HCT116 (cell line): ENCODE results near the gene PPIF. TPM values are rescaled to one million over a fixed set of nuclear protein-coding genes. Genes with fewer than 3 reads are reported as not detected.

Experiments used
- ATAC-seq: fragments of 200-7000 bp; cut with Tn5 transposase; 2 replicates; pipeline ENCODE4 v1.9.1; 2020; ENCODE audit warnings: mild to moderate bottlenecking, moderate library complexity
- BruUV-seq: library from RNA; stranded (reverse); fragments of 400-500 nt; replicated peaks from 2 replicates; lab custom pipeline; 2021; lab: Mats Ljungman, UMichigan
- CTCF ChIA-PET: fragments of 300-600 bp; sonication (Branson Sonifier 250); formaldehyde crosslinking; loops from one replicate; lab custom pipeline; 2021; ENCODE audit warnings: antibody characterized with exemption; lab: Charles Lee
- POLR2A ChIA-PET: fragments of 300-600, 350-600 bp; sonication (Branson Sonifier 250); formaldehyde crosslinking; loops from one replicate; lab custom pipeline; 2021; ENCODE audit warnings: antibody characterized with exemption; lab: Charles Lee
- RAD21 ChIA-PET, 2 experiments: fragments of 300-600 bp; sonication (Branson Sonifier 250); formaldehyde crosslinking; loops; one replicate each; lab custom pipeline; 2023; ENCODE audit warnings: low total read pairs in 2 of 2; ENCODE audit not compliant: uncharacterized antibody in 2 of 2, unreplicated experiment in 2 of 2, low non-redundant PET in 1 of 2; lab: Charles Lee
- DNase-seq: peaks from one replicate; pipeline ENCODE4 v3.0.0-alpha.2; 2010; ENCODE audit warnings: low read depth, low spot score
- H2AFZ ChIP-seq: fragments of 200-600 bp; shearing (Covaris generic), sonication (generic); 2 replicates; pipeline ENCODE4 v1.6.1; 2017; ENCODE audit warnings: low read depth, mixed run types, mixed read lengths, antibody characterized with exemption, low read length; ENCODE audit not compliant: poor library complexity, severe bottlenecking
- H3K27ac ChIP-seq: 2 replicates; pipeline ENCODE4 v1.5.1; 2012; ENCODE audit warnings: low read depth, low read length
- H3K27me3 ChIP-seq: fragments of 200-600 bp; sonication (generic); 2 replicates; pipeline ENCODE4 v1.6.1; 2016; ENCODE audit warnings: mixed run types, low read length, mixed read lengths; ENCODE audit not compliant: insufficient read depth
- H3K36me3 ChIP-seq, 2 experiments: fragments of 200-500 bp in 1 of 2; fragments of 200-600 bp in 1 of 2; sonication (Bioruptor generic) in 1 of 2; sonication (generic) in 1 of 2; 2 replicates each; pipeline versions ENCODE4 v1.5.1 to v1.6.1; 2014 to 2016; ENCODE audit warnings: low read length in 2 of 2, inconsistent platforms in 1 of 2, mixed read lengths in 1 of 2, mixed run types in 1 of 2; ENCODE audit not compliant: insufficient read depth in 2 of 2, control insufficient read depth in 1 of 2
- H3K4me1 ChIP-seq, 2 experiments: fragments of 200-600 bp in 1 of 2; sonication (generic) in 1 of 2; 2 replicates each; pipeline versions ENCODE4 v1.5.1 to v1.6.1; 2012 to 2017; ENCODE audit warnings: low read length in 2 of 2, inconsistent platforms in 1 of 2, mild to moderate bottlenecking in 1 of 2, mixed read lengths in 1 of 2, mixed run types in 1 of 2, moderate library complexity in 1 of 2; ENCODE audit not compliant: insufficient read depth in 2 of 2, control insufficient read depth in 1 of 2
- H3K4me2 ChIP-seq: fragments of 200-600 bp; sonication (generic); 2 replicates; pipeline ENCODE4 v1.6.1; 2017; ENCODE audit warnings: mixed run types, low read length, mixed read lengths
- H3K4me3 ChIP-seq, 2 experiments: fragments of 200-600 bp in 1 of 2; sonication (generic) in 1 of 2; replicated peaks in 1 of 2; 2 replicates each; pipeline ENCODE4 v1.5.1; 2011 to 2016; ENCODE audit warnings: low read length in 2 of 2, control low read depth in 1 of 2, low read depth in 1 of 2, mild to moderate bottlenecking in 1 of 2, mixed read lengths in 1 of 2, mixed run types in 1 of 2
- H3K79me2 ChIP-seq: fragments of 200-600 bp; sonication (generic); 2 replicates; pipeline ENCODE4 v1.6.1; 2017; ENCODE audit warnings: mild to moderate bottlenecking, mixed run types, low read length, moderate library complexity, mixed read lengths; ENCODE audit not compliant: insufficient read depth
- H3K9ac ChIP-seq: fragments of 200-600 bp; sonication (generic); 2 replicates; pipeline ENCODE4 v1.6.1; 2016; ENCODE audit warnings: low read length, mixed read lengths
- H3K9me2 ChIP-seq: fragments of 200-600 bp; sonication (generic), shearing (Covaris generic); 2 replicates; pipeline ENCODE4 v1.6.1; 2017; ENCODE audit warnings: mixed run types, mild to moderate bottlenecking, moderate library complexity; ENCODE audit not compliant: insufficient read depth
- H3K9me3 ChIP-seq, 2 experiments: fragments of 200-500 bp in 1 of 2; fragments of 200-600 bp in 1 of 2; sonication (Bioruptor generic) in 1 of 2; sonication (generic) in 1 of 2; 2 replicates each; pipeline ENCODE4 v1.6.1; 2014 to 2017; ENCODE audit warnings: low read length in 2 of 2, mixed read lengths in 2 of 2, inconsistent platforms in 1 of 2, low read depth in 1 of 2, mild to moderate bottlenecking in 1 of 2, mixed run types in 1 of 2, moderate library complexity in 1 of 2; ENCODE audit not compliant: control insufficient read depth in 1 of 2, insufficient read depth in 1 of 2
- H4K20me1 ChIP-seq: fragments of 200-600 bp; sonication (generic), shearing (Covaris generic); 2 replicates; pipeline ENCODE4 v1.6.1; 2017; ENCODE audit warnings: mixed run types, mild to moderate bottlenecking, moderate library complexity; ENCODE audit not compliant: insufficient read depth
- ATF3 ChIP-seq: IDR thresholded peaks from 2 replicates; pipeline ENCODE4 v1.6.1; 2012
- CBX3 ChIP-seq: IDR thresholded peaks from 2 replicates; pipeline ENCODE4 v1.6.1; 2012; ENCODE audit warnings: low read depth
- CEBPB ChIP-seq: IDR thresholded peaks from 2 replicates; pipeline ENCODE4 v1.6.1; 2012; ENCODE audit warnings: low read depth
- EGR1 ChIP-seq: IDR thresholded peaks from 2 replicates; pipeline ENCODE4 v1.6.1; 2012; ENCODE audit warnings: low read depth
- EZH2 ChIP-seq: fragments of 200-600 bp; sonication (generic); IDR thresholded peaks from 2 replicates; pipeline ENCODE4 v1.6.1; 2017; ENCODE audit warnings: antibody characterized with exemption, mixed run types
- FOSL1 ChIP-seq: IDR thresholded peaks from 2 replicates; pipeline ENCODE4 v1.6.1; 2012; ENCODE audit warnings: low read depth
- MAX ChIP-seq: IDR thresholded peaks from 2 replicates; pipeline ENCODE4 v1.6.1; 2012
- REST ChIP-seq: IDR thresholded peaks from 2 replicates; pipeline ENCODE4 v1.6.1; 2012; ENCODE audit warnings: low read depth
- SRF ChIP-seq: IDR thresholded peaks from 2 replicates; pipeline ENCODE4 v1.6.1; 2012; ENCODE audit warnings: low read depth
- TCF7L2 ChIP-seq: IDR thresholded peaks from 2 replicates; pipeline ENCODE4 v1.7.0; 2011; ENCODE audit warnings: borderline replicate concordance, inconsistent platforms; ENCODE audit not compliant: insufficient read depth, insufficient read length; ENCODE audit errors: extremely low read depth
- YY1 ChIP-seq: IDR thresholded peaks from 2 replicates; pipeline ENCODE4 v1.6.1; 2011; ENCODE audit warnings: low read length, low read depth, moderate library complexity, mild to moderate bottlenecking; ENCODE audit not compliant: insufficient replicate concordance; ENCODE audit errors: extremely low read depth
- intact Hi-C: fragments of 100-400 bp; cut with micrococcal nuclease; formaldehyde crosslinking; loops from 2 replicates; pipeline ENCODE4 v1.10.0; 2022
- total RNA-seq: library from RNA; stranded (reverse); gene quantifications from one replicate; pipeline ENCODE4 v1.2.1, GENCODE V29; 2021; ENCODE audit not compliant: unreplicated experiment

Gene PPIF
- total RNA-seq, 1 experiment from 2014 or later: 85.0 TPM

GRCh38 chr10:79399223-79399831 is 52.1 kb downstream of the PPIF start:
- ChIA-PET POLR2A (no interaction called here), CTCF (interaction anchor here (1.6 kb wide), 1 partner anchor 88 kb away, joined by 12 read pairs; no protein-coding TSS in a partner anchor)
- no peaks in the 10 kb centered on the region for H4K20me1 ChIP-seq

More at GRCh38 chr10:79399223-79399831, 52.1 kb downstream of the PPIF start:
- Histone ChIP-seq H3K9me3 (no peaks in the 10 kb centered on the region), H3K4me3 (no peak overlapping the region), H3K4me2 (no peak overlapping the region), H3K27me3 (no peaks in the 10 kb centered on the region), H3K4me1 (peaks cover 0 to 6% of the 10 kb centered on the region in 2 experiments; a peak in 1 of 4 replicates), H2AFZ (no peak overlapping the region), H3K27ac (no peak overlapping the region), H3K36me3 (no peaks in the 10 kb centered on the region), H3K79me2 (no peaks in the 10 kb centered on the region), H3K9ac (no peak overlapping the region), H3K9me2 (no peaks in the 10 kb centered on the region)
- intact Hi-C loops: no loop called here
- DNase-seq (no peak), ATAC-seq (no peak; the same call in 1 of the 2 replicates)
- TF ChIP-seq ATF3 (no peak), CBX3 (no peak), YY1 (no peak), SRF (no peak), MAX (no peak), EGR1 (no peak), REST (no peak), TCF7L2 (no peak), CEBPB (no peak), EZH2 (no peak), FOSL1 (no peak)
- BruUV-seq: no TSS peak
- RAD21 ChIA-PET: no interaction called here
